Mesothelial cell of epicardium (in vitro differentiated cells): Measurements from ENCODE around the gene PAX7. TPM values are rescaled to one million over a fixed set of nuclear protein-coding genes. Genes with fewer than 3 reads are reported as not detected.

Experiments used
- DNase-seq, 2 experiments: peaks; one replicate each; pipeline ENCODE4 v3.0.0; 2021; ENCODE audit warnings: low spot score in 2 of 2; ENCODE audit not compliant: unreplicated experiment in 2 of 2
- H3K27ac Mint-ChIP-seq: 2 replicates; pipeline ENCODE4 v1.8.0; 2021; ENCODE audit warnings: mixed read lengths
- H3K27me3 Mint-ChIP-seq: 2 replicates; pipeline ENCODE4 v1.8.0; 2021; ENCODE audit warnings: low read depth, mixed read lengths
- H3K36me3 Mint-ChIP-seq: 2 replicates; pipeline ENCODE4 v1.8.0; 2021; ENCODE audit warnings: mixed read lengths
- H3K4me1 Mint-ChIP-seq: 2 replicates; pipeline ENCODE4 v1.8.0; 2021; ENCODE audit warnings: mixed read lengths
- H3K4me3 Mint-ChIP-seq: 2 replicates; pipeline ENCODE4 v1.8.0; 2021; ENCODE audit warnings: mild to moderate bottlenecking, moderate library complexity, mixed read lengths
- H3K9me3 Mint-ChIP-seq: 2 replicates; pipeline ENCODE4 v1.8.0; 2021; ENCODE audit warnings: mixed read lengths
- CTCF ChIP-seq: fragments of 200-600 bp; sonication (generic); IDR thresholded peaks from one replicate; pipeline ENCODE4 v1.5.0; 2021; ENCODE audit warnings: antibody characterized with exemption; ENCODE audit not compliant: unreplicated experiment
- total RNA-seq: library from RNA; stranded (reverse); gene quantifications from 3 replicates; pipeline ENCODE4 v1.2.1, GENCODE V29; 2021

PAX7 gene
- total RNA-seq, 1 donor from 2014 or later = not detected

GRCh38 chr1:18707696-18708257, 77.1 kb downstream of the PAX7 start:
- no peaks in the 10 kb centered on the region for H3K9me3 Mint-ChIP-seq
- H3K27me3 Mint-ChIP-seq = peaks cover 53% of the 10 kb centered on the region

GRCh38 chr1:18710002-18710401, 79.4 kb downstream of the PAX7 start:
- H3K27ac Mint-ChIP-seq = no peak overlapping the region
- TF ChIP-seq CTCF = no peak
- peaks cover 52% of the 10 kb centered on the region for H3K27me3 Mint-ChIP-seq
- no peak for DNase-seq
- H3K9me3 Mint-ChIP-seq = no peaks in the 10 kb centered on the region
- H3K36me3 Mint-ChIP-seq = no peaks in the 10 kb centered on the region
- H3K4me1 Mint-ChIP-seq = peaks cover 11% of the 10 kb centered on the region
- H3K4me3 Mint-ChIP-seq = no peak overlapping the region

More at GRCh38 chr1:18707696-18708257, 77.1 kb downstream of the PAX7 start:
- DNase-seq = no peak
- Mint-ChIP-seq H3K36me3 (no peaks in the 10 kb centered on the region), H3K4me1 (peaks cover 15% of the 10 kb centered on the region), H3K27ac (no peak overlapping the region), H3K4me3 (no peak overlapping the region)
- no peak for TF ChIP-seq CTCF

- peaks cover 2% of the 10 kb centered on the region for H3K4me1 Mint-ChIP-seq
- TF ChIP-seq CTCF = no peak
- no peak for DNase-seq
- H3K27me3 Mint-ChIP-seq = peaks cover 61% of the 10 kb centered on the region
- no peaks in the 10 kb centered on the region for H3K36me3 Mint-ChIP-seq
- H3K27ac Mint-ChIP-seq = no peak overlapping the region
- H3K9me3 Mint-ChIP-seq = no peaks in the 10 kb centered on the region
- no peak overlapping the region for H3K4me3 Mint-ChIP-seq
Measured at GRCh38 chr1:18711003-18711402, 80.4 kb downstream of the PAX7 start.

- H3K27ac Mint-ChIP-seq = no peak overlapping the region
- H3K27me3 Mint-ChIP-seq = peaks cover 62% of the 10 kb centered on the region
- TF ChIP-seq CTCF = no peak
- H3K4me1 Mint-ChIP-seq = peaks cover 4% of the 10 kb centered on the region
- H3K4me3 Mint-ChIP-seq = no peak overlapping the region
- DNase-seq = no peak
- no peaks in the 10 kb centered on the region for H3K9me3 Mint-ChIP-seq
- no peaks in the 10 kb centered on the region for H3K36me3 Mint-ChIP-seq
Measured at GRCh38 chr1:18711536-18712251, 81.0 kb downstream of the PAX7 start.

- TF ChIP-seq CTCF = no peak
- no peak for DNase-seq
- Mint-ChIP-seq H3K4me1 (peaks cover 5% of the 10 kb centered on the region), H3K27me3 (peaks cover 61% of the 10 kb centered on the region), H3K9me3 (no peaks in the 10 kb centered on the region), H3K36me3 (no peaks in the 10 kb centered on the region), H3K27ac (no peak overlapping the region), H3K4me3 (no peak overlapping the region)
Measured at GRCh38 chr1:18712252-18712600, 81.6 kb downstream of the PAX7 start.
